HepG2 (cell line): ENCODE results near the gene LYRM4. TPM values are rescaled to one million over a fixed set of nuclear protein-coding genes. Genes with fewer than 3 reads are reported as not detected.

Experiments used
- ARNTL ChIP-seq: sonication (generic); formaldehyde crosslinking; IDR thresholded peaks from 2 replicates; pipeline ENCODE4 v1.4.0; 2020; ENCODE audit warnings: mild to moderate bottlenecking, missing genetic modification reagents
- BORCS8-MEF2B ChIP-seq: sonication (generic); formaldehyde crosslinking; IDR thresholded peaks from 2 replicates; pipeline ENCODE4 v1.8.0; 2022; ENCODE audit warnings: mild to moderate bottlenecking, missing genetic modification reagents
- CHCHD3 ChIP-seq: sonication (generic); formaldehyde crosslinking; IDR thresholded peaks from 2 replicates; pipeline ENCODE4 v1.8.0; 2022; ENCODE audit warnings: mild to moderate bottlenecking, missing genetic modification reagents, moderate library complexity
- ELF1 ChIP-seq: sonication (generic); formaldehyde crosslinking; IDR thresholded peaks from 2 replicates; pipeline ENCODE4 v1.4.0; 2020; ENCODE audit warnings: missing genetic modification reagents
- FIP1L1 ChIP-seq: fragments of 200-400 bp; formaldehyde crosslinking; IDR thresholded peaks from 2 replicates; pipeline ENCODE4 v1.6.1; 2018; ENCODE audit warnings: low read depth, mild to moderate bottlenecking, low read length, moderate library complexity, borderline replicate concordance; ENCODE audit not compliant: insufficient read depth
- FOXC1 ChIP-seq: sonication (generic); formaldehyde crosslinking; IDR thresholded peaks from 2 replicates; pipeline ENCODE4 v1.8.0; 2022; ENCODE audit warnings: mild to moderate bottlenecking, missing genetic modification reagents, borderline replicate concordance
- FOXM1 ChIP-seq: sonication (generic); formaldehyde crosslinking; IDR thresholded peaks from 2 replicates; pipeline ENCODE4 v1.5.0; 2020; ENCODE audit warnings: missing genetic modification reagents
- IRX3 ChIP-seq: sonication (generic); formaldehyde crosslinking; IDR thresholded peaks from 2 replicates; pipeline ENCODE4 v1.8.1; 2023; ENCODE audit warnings: mild to moderate bottlenecking, low read depth, missing genetic modification reagents, borderline replicate concordance
- ISL2 ChIP-seq: sonication (generic); formaldehyde crosslinking; IDR thresholded peaks from 2 replicates; pipeline ENCODE4 v1.5.0; 2020; ENCODE audit warnings: missing genetic modification reagents
- KDM5B ChIP-seq: sonication (generic); formaldehyde crosslinking; IDR thresholded peaks from 2 replicates; pipeline ENCODE4 v1.4.0; 2020; ENCODE audit warnings: missing genetic modification reagents, mild to moderate bottlenecking, borderline replicate concordance
- MAX ChIP-seq: IDR thresholded peaks from 2 replicates; pipeline ENCODE4 v1.6.1; 2012; ENCODE audit warnings: inconsistent platforms
- PCBP2 ChIP-seq: fragments of 200-400 bp; formaldehyde crosslinking; optimal IDR thresholded peaks from 2 replicates; pipeline ENCODE3; 2018; ENCODE audit warnings: low read length, low read depth; ENCODE audit not compliant: poor library complexity, severe bottlenecking
- RXRB ChIP-seq: IDR thresholded peaks from 2 replicates; pipeline ENCODE4 v1.6.1; 2016; ENCODE audit warnings: borderline replicate concordance, missing genetic modification reagents, missing compliant biosample characterization
- SAP130 ChIP-seq: IDR thresholded peaks from 2 replicates; pipeline ENCODE4 v1.6.1; 2016; ENCODE audit warnings: low read depth
- SP1 ChIP-seq, 2 experiments: fragments of 450-650 bp in 1 of 2; sonication (generic) in 1 of 2; formaldehyde crosslinking in 1 of 2; IDR thresholded peaks; 2 replicates each; pipeline versions ENCODE4 v1.4.0 to v1.6.1; 2016 to 2020; ENCODE audit warnings: missing genetic modification reagents in 1 of 2
- SP140L ChIP-seq: sonication (generic); formaldehyde crosslinking; IDR thresholded peaks from 2 replicates; pipeline ENCODE4 v1.4.0; 2020; ENCODE audit warnings: missing genetic modification reagents, borderline replicate concordance
- TBX2 ChIP-seq: sonication (generic); formaldehyde crosslinking; IDR thresholded peaks from 2 replicates; pipeline ENCODE4 v1.5.0; 2020; ENCODE audit warnings: missing genetic modification reagents, mild to moderate bottlenecking, borderline replicate concordance
- THAP8 ChIP-seq: sonication (generic); formaldehyde crosslinking; IDR thresholded peaks from 2 replicates; pipeline ENCODE4 v1.5.1; 2020; ENCODE audit warnings: missing genetic modification reagents, mild to moderate bottlenecking, borderline replicate concordance
- TMF1 ChIP-seq: sonication (generic); formaldehyde crosslinking; IDR thresholded peaks from 2 replicates; pipeline ENCODE4 v1.8.1; 2022; ENCODE audit warnings: low read depth, missing genetic modification reagents
- ZNF138 ChIP-seq: sonication (generic); formaldehyde crosslinking; IDR thresholded peaks from 2 replicates; pipeline ENCODE4 v1.5.0; 2020; ENCODE audit warnings: mild to moderate bottlenecking, low read depth, missing genetic modification reagents
- ZNF205 ChIP-seq: IDR thresholded peaks from 2 replicates; pipeline ENCODE4 v1.6.1; 2018; ENCODE audit warnings: missing biosample characterization, missing genetic modification reagents
- ZNF296 ChIP-seq: sonication (generic); formaldehyde crosslinking; conservative IDR thresholded peaks from 2 replicates; pipeline ENCODE4 v1.5.0; 2020; ENCODE audit warnings: mild to moderate bottlenecking, missing genetic modification reagents
- ZNF570 ChIP-seq: sonication (generic); formaldehyde crosslinking; IDR thresholded peaks from 2 replicates; pipeline ENCODE4 v1.4.0; 2020; ENCODE audit warnings: mild to moderate bottlenecking, missing genetic modification reagents, borderline replicate concordance
- ZNF629 ChIP-seq: sonication (generic); formaldehyde crosslinking; conservative IDR thresholded peaks from 2 replicates; pipeline ENCODE4 v1.5.0; 2020; ENCODE audit warnings: missing genetic modification reagents
- ZNF672 ChIP-seq: sonication (generic); formaldehyde crosslinking; IDR thresholded peaks from 2 replicates; pipeline ENCODE4 v1.8.1; 2022; ENCODE audit warnings: missing genetic modification reagents
- ZNF777 ChIP-seq: sonication (generic); formaldehyde crosslinking; IDR thresholded peaks from 2 replicates; pipeline ENCODE4 v1.4.0; 2020; ENCODE audit warnings: missing genetic modification reagents
- ZNF839 ChIP-seq: sonication (generic); formaldehyde crosslinking; IDR thresholded peaks from 2 replicates; pipeline ENCODE4 v1.4.0; 2020; ENCODE audit warnings: missing genetic modification reagents, mild to moderate bottlenecking, borderline replicate concordance
- ZSCAN5A ChIP-seq: sonication (generic); formaldehyde crosslinking; IDR thresholded peaks from 2 replicates; pipeline ENCODE4 v1.8.0; 2022; ENCODE audit warnings: mild to moderate bottlenecking, missing genetic modification reagents, borderline replicate concordance
- polyA plus RNA-seq, 8 experiments: library from polyadenylated mRNA; depleted of rRNA in 3 of 8; stranded (reverse) in 7 of 8; unstranded in 1 of 8; fragments of >200 nt; fragmentation: Illumina TruSeq in 4 of 8; extraction: Trizol in 4 of 8; gene quantifications; 2 replicates each; pipeline versions ENCODE4 v1.2.1 to v1.2.3, GENCODE V29; 2011 to 2016; ENCODE audit warnings: low read depth in 4 of 8, missing spikeins in 1 of 8, mixed read lengths in 1 of 8; ENCODE audit not compliant: insufficient read depth in 1 of 8
- total RNA-seq, 5 experiments: library from RNA; depleted of rRNA; stranded (reverse); fragments of >200 nt; fragmentation: Illumina TruSeq; extraction: Trizol; gene quantifications; 2 replicates each; pipeline ENCODE4 v1.2.3, GENCODE V29; 2016; ENCODE audit warnings: low read depth in 1 of 5

Gene LYRM4
- total and polyA plus RNA-seq, 2 of the 13 experiments (the other 11 are each of a cell fraction or from before 2014, with no cell fraction given): 64.6 to 67.5 TPM

GRCh38 chr6:5119090-5119951 lies 141.4 kb downstream of the LYRM4 start (continued):
- TF ChIP-seq FOXC1 (peak; percentile 59; the same call in 1 of the 2 replicates), ZNF296 (CRISPR knock-in tag) (no peak), CHCHD3 (CRISPR knock-in tag) (no peak), ZNF205 (CRISPR knock-in tag) (no peak), ZNF777 (no peak), ZNF570 (CRISPR knock-in tag) (no peak), SAP130 (peak; percentile 62; the same call in 1 of the 2 replicates), TMF1 (CRISPR knock-in tag) (no peak), KDM5B (CRISPR knock-in tag) (peak; percentile 52; the same call in 1 of the 2 replicates), IRX3 (CRISPR knock-in tag) (no peak), FIP1L1 (no peak), ZNF629 (CRISPR knock-in tag) (no peak), SP1 (IDR thresholded peaks at IDR 0.05) (no peak), SP1 (CRISPR knock-in tag; IDR thresholded peaks at IDR 0.05) (no peak), ZNF672 (CRISPR knock-in tag) (no peak), PCBP2 (no peak), ARNTL (no peak), ELF1 (CRISPR knock-in tag) (no peak), ZSCAN5A (CRISPR knock-in tag) (no peak), THAP8 (CRISPR knock-in tag) (no peak), ZNF839 (CRISPR knock-in tag) (no peak), ZNF138 (CRISPR knock-in tag) (no peak), FOXM1 (no peak), BORCS8-MEF2B (CRISPR knock-in tag) (no peak), MAX (peak; percentile 50; the same call in 1 of the 2 replicates), SP140L (no peak), TBX2 (CRISPR knock-in tag) (no peak), RXRB (CRISPR knock-in tag) (no peak), ISL2 (CRISPR knock-in tag) (no peak)
